Adipocyte (in vitro differentiated cells): ENCODE results near the gene MICOS13.
A peak's percentile ranks its signal among the peaks of the same experiment; 100 is the strongest.

Experiments used
- DNase-seq: peaks from one replicate; pipeline ENCODE4 v3.0.0-alpha.2; 2015; ENCODE audit warnings: low read depth
- H3K27me3 ChIP-seq: replicated peaks from 2 replicates; pipeline ENCODE4 v1.7.0; 2013; ENCODE audit warnings: mild to moderate bottlenecking, low read length, moderate library complexity; ENCODE audit not compliant: control insufficient read depth, insufficient read depth
- H3K36me3 ChIP-seq: 2 replicates; pipeline ENCODE4 v1.7.0; 2013; ENCODE audit warnings: low read length, mild to moderate bottlenecking, moderate library complexity; ENCODE audit not compliant: control insufficient read depth, insufficient read depth, severe bottlenecking
- H3K4me1 ChIP-seq: 2 replicates; pipeline ENCODE4 v1.7.0; 2013; ENCODE audit warnings: mild to moderate bottlenecking, low read length, moderate library complexity; ENCODE audit not compliant: control insufficient read depth, insufficient read depth
- H3K4me3 ChIP-seq: 2 replicates; pipeline ENCODE4 v1.7.0; 2013; ENCODE audit warnings: mild to moderate bottlenecking, low read length, moderate library complexity
- H3K9ac ChIP-seq: 2 replicates; pipeline ENCODE4 v1.7.0; 2013; ENCODE audit warnings: mild to moderate bottlenecking, low read length, moderate library complexity
- H3K9me3 ChIP-seq: 2 replicates; pipeline ENCODE4 v1.7.0; 2013; ENCODE audit warnings: mild to moderate bottlenecking, low read length, moderate library complexity; ENCODE audit not compliant: control insufficient read depth

The MICOS13 gene, protein sequence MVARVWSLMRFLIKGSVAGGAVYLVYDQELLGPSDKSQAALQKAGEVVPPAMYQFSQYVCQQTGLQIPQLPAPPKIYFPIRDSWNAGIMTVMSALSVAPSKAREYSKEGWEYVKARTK

DNA sequence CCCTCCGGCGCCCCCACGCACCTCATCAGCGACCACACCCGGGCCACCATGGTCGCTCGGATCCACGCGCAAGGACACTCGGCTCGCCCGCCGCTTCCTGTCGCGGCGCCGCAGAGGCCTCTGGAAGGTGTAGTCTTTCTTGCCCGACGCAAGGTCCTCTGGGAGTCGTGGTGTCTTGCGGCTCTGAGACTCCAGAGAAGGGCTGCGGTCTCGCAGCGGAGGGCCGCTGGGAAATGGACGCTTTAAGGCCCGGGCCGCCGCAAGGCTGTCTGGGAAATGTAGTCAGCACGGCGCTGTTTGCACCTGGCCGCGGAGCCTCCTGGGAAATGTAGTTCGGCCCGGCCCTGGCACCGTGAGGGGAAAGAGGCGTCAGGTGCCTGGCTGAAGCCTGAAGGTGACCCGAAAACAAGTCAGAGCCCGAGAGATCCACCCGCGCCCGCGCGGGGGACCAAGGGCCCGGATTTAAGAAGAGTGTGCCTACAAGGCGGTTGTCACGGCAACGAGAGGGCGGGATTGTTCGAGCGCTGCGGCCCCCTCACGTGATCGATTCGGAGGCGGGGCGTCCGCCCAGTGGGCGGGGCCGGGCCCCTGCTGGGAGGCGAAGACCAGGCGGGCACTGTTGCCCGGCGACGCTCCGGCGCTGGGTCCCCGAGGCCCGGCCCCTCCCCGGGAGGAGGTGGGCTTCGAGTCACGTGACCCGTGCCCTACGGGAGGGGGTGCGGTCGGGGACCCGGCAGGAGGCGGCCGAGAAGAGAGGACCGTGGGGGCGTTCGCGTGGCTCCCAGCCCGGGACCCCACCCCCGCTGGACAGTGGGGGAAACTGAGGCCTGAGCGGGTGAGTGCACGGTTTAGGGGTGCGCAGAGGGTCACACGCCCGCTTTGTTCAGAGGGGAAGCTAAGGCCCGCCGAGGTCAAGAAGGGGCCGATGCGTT lies at the start of gene MICOS13, which contains the start of gene HSD11B1L:
MICOS13 (minus strand) TSS at position 80 of the 932 bp plus-strand sequence; CDS start at position 50, 30 bp downstream.
HSD11B1L (plus strand) TSS at position 591 of the 932 bp plus-strand sequence. CDS start 3,806 bp downstream, outside the sequence.
- DNase-seq, result peak; percentile 100
- Histone ChIP-seq H3K9ac (peak within 1 kb of the TSS; percentile 92), H3K9me3 (no peaks in the 10 kb centered on the region), H3K36me3 (no peaks in the 10 kb centered on the region), H3K4me1 (peaks cover 6% of the 10 kb centered on the region), H3K4me3 (peak within 1 kb of the TSS; percentile 95), H3K27me3 (no peaks in the 10 kb centered on the region)

DNA sequence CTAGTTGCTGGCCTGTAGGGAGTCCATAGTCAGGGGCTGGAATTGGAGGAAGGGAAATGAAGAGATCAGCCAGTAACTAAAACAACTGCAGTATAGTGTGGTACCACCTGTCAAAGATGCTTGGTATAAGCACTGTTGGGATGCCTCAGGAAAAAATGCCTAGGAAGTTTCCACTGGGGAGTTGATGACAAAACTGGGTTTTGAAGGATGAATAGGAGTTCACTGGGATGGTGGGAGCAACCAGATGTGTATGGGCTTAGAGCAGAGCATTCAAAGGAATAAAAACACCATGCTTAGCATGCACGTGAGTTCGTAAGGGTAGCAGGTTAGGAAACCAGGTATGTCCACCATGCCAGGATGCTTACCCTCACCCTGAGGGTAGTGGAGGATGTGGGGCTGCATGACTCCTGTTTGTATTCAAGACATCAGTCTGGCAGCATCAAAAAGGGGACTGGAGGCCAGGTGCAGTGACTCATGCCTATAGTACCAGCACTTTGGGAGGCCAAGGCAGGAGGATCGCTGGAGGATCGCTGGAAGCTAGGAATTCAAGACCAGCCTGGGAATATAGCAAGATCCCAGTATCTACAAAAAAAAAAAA lies 47.2 kb upstream of the MICOS13 start:
- H3K9me3 ChIP-seq, result no peaks in the 10 kb centered on the region
- H3K9ac ChIP-seq, result no peak overlapping the region
- no peak for DNase-seq
- H3K4me1 ChIP-seq, result no peaks in the 10 kb centered on the region
- no peak overlapping the region for H3K4me3 ChIP-seq
- H3K27me3 ChIP-seq, result peaks cover 4% of the 10 kb centered on the region
- no peaks in the 10 kb centered on the region for H3K36me3 ChIP-seq

DNA sequence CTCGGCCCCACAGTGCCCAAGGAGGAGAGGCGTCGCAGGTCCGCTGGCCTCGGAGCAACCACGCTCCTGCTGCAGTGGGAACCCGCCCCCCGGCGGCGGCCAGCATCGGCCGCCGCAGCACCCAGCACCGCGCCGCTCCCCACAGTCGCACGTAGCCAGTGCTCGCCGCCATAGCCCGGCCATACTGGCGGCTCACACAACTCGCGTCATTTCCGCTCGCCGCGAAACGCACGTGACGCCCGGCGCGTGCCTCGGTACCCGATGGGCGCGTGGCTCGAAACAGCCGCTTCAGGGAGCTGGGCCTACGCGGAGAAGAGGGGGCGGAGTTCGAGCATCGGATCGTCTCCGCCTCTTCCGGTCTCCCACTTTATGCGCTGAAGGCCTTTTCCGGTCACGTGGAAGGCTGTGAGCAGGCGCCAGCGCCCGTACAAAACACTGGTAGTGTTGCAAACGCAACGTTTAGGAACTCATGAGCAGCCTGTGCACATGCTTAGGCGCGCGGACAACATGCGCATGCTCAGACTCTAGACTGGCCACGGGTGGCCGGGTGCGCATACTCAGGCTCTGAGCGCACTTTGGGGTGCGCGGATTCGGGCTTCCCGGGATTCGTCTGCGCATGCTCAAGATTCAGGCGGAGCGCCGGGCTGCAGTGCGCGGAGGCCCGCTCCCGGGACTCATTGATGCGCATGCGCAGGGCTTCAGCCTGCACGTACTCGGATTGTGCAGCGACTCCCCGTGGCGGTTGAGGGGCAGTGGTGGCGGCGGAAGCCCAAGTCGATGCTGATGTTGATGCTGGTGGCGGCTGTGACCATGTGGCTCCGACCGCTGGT lies 39.9 kb upstream of the MICOS13 start, which contains the start of the genes CATSPERD and LONP1:
CATSPERD (plus strand) TSS at position 677 of the 830 bp plus-strand sequence; CDS start at position 778, 101 bp downstream.
LONP1 (minus strand) TSS at position 186 of the 830 bp plus-strand sequence; CDS start at position 172, 14 bp downstream.
- Histone ChIP-seq H3K36me3 (no peaks in the 10 kb centered on the region), H3K9me3 (no peaks in the 10 kb centered on the region)

DNA sequence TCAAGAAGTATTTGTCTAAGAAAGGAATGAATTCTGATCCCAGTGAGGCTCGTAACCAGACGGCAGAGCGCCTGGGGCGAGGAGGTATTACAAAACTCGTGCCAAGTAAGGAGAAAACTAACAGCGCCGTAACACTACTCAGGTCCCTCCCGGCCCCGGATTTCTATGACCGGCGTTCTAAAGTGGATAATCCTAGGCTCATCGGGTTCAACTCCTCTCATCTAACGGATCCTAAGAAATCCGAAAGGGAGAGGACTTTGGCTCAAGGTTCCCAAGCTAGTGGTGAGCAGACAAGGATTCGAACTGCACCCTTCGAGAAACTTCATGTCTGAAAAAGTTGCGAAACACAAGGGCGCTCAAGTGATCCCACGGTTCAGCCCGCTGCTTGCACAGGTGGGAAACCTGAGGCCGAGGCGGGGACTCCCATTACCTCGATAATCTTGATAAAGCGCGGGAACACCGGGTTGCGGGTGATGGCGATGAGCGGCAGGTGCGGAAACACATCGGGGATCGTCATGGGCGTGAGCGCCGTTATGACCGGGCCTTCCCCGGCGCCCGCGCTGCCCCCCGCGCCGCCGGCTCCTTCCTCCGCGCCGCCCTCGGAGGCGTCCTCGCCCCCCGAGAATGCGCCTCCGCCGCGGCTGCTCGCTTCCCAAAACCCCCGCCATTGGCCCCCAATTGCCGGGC lies 39.1 kb upstream of the MICOS13 start:
- Histone ChIP-seq H3K36me3 (no peaks in the 10 kb centered on the region), H3K27me3 (no peaks in the 10 kb centered on the region), H3K4me1 (peaks cover 16% of the 10 kb centered on the region), H3K4me3 (peak overlapping the region; percentile 96), H3K9ac (peak overlapping the region; percentile 97), H3K9me3 (no peaks in the 10 kb centered on the region)
- peak; percentile 80 for DNase-seq

More for the DNA sequence above, 39.9 kb upstream of the MICOS13 start, which contains the start of the genes CATSPERD and LONP1:
- Histone ChIP-seq H3K4me3 (peak within 1 kb of the TSS; percentile 96), H3K27me3 (peaks cover 4% of the 10 kb centered on the region), H3K9ac (peak within 1 kb of the TSS; percentile 97), H3K4me1 (peaks cover 16% of the 10 kb centered on the region)
- DNase-seq, result peak; percentile 100

DNA sequence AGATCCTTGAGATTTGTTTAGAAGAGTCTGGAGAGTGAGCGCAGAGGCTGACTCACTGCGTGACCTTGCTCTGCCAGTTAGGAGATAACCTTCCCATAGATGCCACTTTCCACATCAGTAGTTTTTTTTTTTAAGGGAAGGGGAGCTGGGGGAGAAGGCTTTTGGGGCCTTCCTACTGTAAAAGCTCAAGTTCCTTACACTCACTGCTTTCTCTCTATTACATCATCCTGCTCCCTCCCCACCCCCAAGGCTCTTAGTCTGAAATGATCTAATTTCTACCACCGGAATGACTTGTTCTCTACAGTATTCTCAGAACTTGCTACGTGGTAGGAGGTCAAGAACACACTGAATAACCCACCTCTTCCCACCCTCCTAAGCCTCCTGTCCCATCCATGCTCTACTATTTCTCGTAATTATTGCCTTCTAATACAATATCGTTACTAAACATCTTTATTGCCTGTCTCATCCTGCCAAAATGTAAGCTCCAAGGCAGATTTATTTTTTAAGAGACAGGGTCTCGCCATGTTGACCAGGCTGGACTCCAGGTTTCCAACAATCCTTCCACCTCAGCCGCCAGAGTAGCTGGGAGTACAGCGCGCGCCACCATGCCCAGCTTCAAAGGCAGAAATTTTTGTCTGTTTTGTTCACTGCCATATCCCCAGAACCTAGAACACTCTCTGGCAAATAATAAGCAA lies 38.4 kb upstream of the MICOS13 start:
- peaks cover 16% of the 10 kb centered on the region for H3K4me1 ChIP-seq
- H3K4me3 ChIP-seq, result peak overlapping the region; percentile 96
- peak; percentile 90 for DNase-seq
- peak overlapping the region; percentile 97 for H3K9ac ChIP-seq
- no peaks in the 10 kb centered on the region for H3K9me3 ChIP-seq
- no peaks in the 10 kb centered on the region for H3K27me3 ChIP-seq
- H3K36me3 ChIP-seq, result peaks cover 3% of the 10 kb centered on the region

DNA sequence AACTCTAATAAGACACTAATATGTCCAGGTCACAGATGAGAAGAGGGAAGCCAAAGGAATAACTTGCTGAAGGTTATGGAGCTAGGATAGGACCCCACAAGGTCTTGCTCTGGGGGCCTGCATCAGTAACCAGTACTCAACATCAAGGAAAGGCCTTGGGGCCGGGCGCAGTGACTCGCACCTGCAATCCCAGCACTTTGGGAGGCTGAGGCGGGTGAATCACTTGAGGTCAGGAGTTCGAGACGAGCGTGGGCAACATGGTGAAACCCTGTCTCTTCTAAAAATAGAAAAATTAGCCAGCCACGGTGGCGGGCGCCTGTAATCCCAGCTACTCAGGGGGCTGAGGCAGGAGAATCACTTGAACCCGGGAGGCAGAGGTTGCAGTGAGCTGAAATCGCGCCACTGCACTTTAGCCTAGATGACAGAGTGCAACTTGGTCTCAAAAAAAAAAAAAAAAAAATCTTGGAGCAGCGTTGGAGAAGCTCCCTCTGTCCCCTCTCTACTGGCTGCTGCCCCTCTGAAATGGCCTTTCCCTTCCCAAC lies 37.8 kb upstream of the MICOS13 start:
- H3K4me1 ChIP-seq, result peaks cover 16% of the 10 kb centered on the region
- peak overlapping the region; percentile 96 for H3K4me3 ChIP-seq
- H3K36me3 ChIP-seq, result peaks cover 9% of the 10 kb centered on the region
- peak; percentile 54 for DNase-seq
- peak overlapping the region; percentile 97 for H3K9ac ChIP-seq
- H3K27me3 ChIP-seq, result no peaks in the 10 kb centered on the region
- H3K9me3 ChIP-seq, result no peaks in the 10 kb centered on the region

DNA sequence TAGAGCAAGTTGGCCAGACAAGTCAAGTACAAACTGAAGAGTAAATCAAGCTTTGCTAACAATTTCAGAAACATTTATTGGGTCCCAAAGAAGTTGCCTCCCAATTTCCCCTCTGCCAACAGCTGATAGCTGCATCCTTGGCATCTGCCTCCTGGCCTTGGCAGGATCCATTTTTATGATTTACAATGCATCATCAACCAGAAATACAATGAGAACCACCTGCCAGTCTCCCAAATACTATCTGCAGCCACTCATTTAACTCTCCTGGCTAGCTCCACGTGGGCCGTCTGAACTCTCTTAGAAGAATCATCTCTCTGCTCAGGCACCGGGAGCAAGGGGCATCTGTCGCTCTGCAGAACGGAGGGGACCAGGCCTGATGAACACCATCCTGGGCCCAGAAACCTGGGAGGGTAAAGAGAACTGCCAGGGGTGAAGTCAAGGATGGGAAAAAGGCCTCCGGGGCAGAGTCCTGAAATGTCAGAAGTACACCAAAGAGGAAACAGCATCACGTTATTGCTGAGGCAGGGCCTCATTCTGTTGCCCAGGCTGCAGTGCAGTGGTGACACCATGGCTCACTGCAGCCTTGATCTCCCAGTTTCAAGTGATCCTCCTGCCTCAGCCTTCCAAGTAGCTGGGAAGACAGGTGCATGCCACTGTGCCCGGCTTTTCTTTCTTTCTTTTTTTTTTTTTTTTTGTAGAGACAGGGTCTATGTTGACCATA lies 37.1 kb upstream of the MICOS13 start:
- Histone ChIP-seq H3K9me3 (no peaks in the 10 kb centered on the region), H3K9ac (peak overlapping the region; percentile 97), H3K27me3 (no peaks in the 10 kb centered on the region), H3K4me1 (peaks cover 16% of the 10 kb centered on the region), H3K36me3 (peaks cover 17% of the 10 kb centered on the region), H3K4me3 (peak overlapping the region; percentile 96)
- no peak for DNase-seq

DNA sequence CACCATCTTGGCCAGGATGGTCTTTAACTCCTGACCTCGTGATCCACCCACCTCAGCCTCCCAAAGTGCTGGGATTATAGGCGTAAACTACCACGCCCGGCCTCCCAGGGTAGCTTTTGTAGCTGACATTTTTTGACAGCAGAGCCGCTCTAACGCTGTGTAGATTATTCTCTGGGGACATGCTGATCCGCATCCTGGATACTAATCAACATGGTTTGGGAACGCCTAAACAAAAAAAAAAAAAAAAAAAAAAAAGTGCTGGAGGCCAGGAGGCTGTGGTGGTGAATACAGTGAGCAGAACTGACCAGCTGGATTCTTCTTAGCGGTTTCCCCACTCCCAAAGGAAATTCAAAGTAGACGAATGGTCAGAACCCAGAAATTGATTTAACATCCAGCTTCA lies 34.5 kb upstream of the MICOS13 start:
- no peak for DNase-seq
- Histone ChIP-seq H3K9ac (no peak overlapping the region), H3K4me1 (peaks cover 16% of the 10 kb centered on the region), H3K4me3 (no peak overlapping the region), H3K27me3 (no peaks in the 10 kb centered on the region), H3K36me3 (peaks cover 38% of the 10 kb centered on the region), H3K9me3 (no peaks in the 10 kb centered on the region)

DNA sequence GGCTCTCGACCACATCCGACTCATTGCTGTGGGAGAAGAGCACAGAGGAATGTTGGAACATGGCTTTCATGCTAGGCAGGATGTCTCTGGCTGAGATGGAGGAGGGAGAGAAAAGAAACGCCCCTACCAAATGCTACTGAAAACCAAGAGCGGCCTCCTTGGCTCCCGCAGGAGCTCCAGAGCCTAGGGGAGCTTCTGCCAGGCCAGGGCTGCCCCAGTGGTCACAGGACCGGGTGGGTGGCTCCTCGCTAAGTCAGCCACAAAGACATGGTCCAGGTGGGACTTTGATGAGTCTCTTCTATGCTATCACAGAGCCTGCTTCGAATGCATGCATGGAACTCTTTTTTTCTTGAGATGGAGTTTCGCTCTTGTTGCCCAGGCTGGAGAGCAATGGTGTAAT lies 32.9 kb upstream of the MICOS13 start:
- Histone ChIP-seq H3K4me1 (peaks cover 13% of the 10 kb centered on the region), H3K9ac (no peak overlapping the region), H3K4me3 (no peak overlapping the region), H3K27me3 (no peaks in the 10 kb centered on the region), H3K36me3 (peaks cover 43% of the 10 kb centered on the region), H3K9me3 (no peaks in the 10 kb centered on the region)
- DNase-seq, result no peak
